ENCODE data around the gene MEFV. TPM values are rescaled to one million over a fixed set of nuclear protein-coding genes. Genes with fewer than 3 reads are reported as not detected.

MEFV gene
- total and polyA plus RNA-seq, 2 donors (not counting 1 experiment from before 2014, with no cell fraction given) = 0.24 to 0.25 TPM

GRCh38 chr16:3192476-3193019, 63.9 kb downstream of the MEFV start:
- H3K4me3 Mint-ChIP-seq = no peak overlapping the region
- Histone ChIP-seq H3K79me2 (ENCODE audit: control insufficient read depth, insufficient read depth, low read length) (no peaks in the 10 kb centered on the region), H3K9ac (ENCODE audit: low read length) (no peak overlapping the region), H3K4me1 (ENCODE audit: control insufficient read depth in 2 of 2, insufficient read depth in 2 of 2, low read length in 2 of 2) (peaks cover 27 to 29% of the 10 kb centered on the region in 2 donors), H3K27ac (ENCODE audit: low read length in 2 of 2) (no peak overlapping the region), H2AFZ (ENCODE audit: insufficient read depth, low read depth, low read length, poor library complexity, severe bottlenecking) (no peak overlapping the region), H3K27me3 (replicated peaks in 1 of 4; ENCODE audit: control extremely low read depth in 1 of 4, control insufficient read depth in 3 of 4, insufficient read depth in 4 of 4, low read length in 3 of 4) (peaks cover 0 to 88% (median 62%) of the 10 kb centered on the region in 4 experiments), H3K4me3 (ENCODE audit: control extremely low read depth in 1 of 5, extremely low read depth in 1 of 5, insufficient read depth in 1 of 5, low read depth in 2 of 5, low read length in 4 of 5) (no peak overlapping the region), H3K4me2 (replicated peaks; ENCODE audit: low read depth, low read length, poor library complexity, severe bottlenecking) (no peak overlapping the region), H4K20me1 (ENCODE audit: control insufficient read depth, insufficient read depth, low read length, poor library complexity, severe bottlenecking) (no peaks in the 10 kb centered on the region), H3K36me3 (replicated peaks in 1 of 2; ENCODE audit: control extremely low read depth in 1 of 2, control insufficient read depth in 1 of 2, extremely low read depth in 1 of 2, insufficient read depth in 2 of 2, low read length in 1 of 2) (no peaks in the 10 kb centered on the region), H3K9me3 (ENCODE audit: control extremely low read depth in 1 of 3, control insufficient read depth in 2 of 3, insufficient read depth in 1 of 3, low read length in 2 of 3) (peaks cover 0 to 71% (median 9%) of the 10 kb centered on the region in 3 donors)
- H3K4me1 Mint-ChIP-seq = peaks cover 33% of the 10 kb centered on the region
- no peaks in the 10 kb centered on the region for H3K9me3 Mint-ChIP-seq (ENCODE audit: insufficient read depth)
- no peak for DNase-seq
- TF ChIP-seq, protein P1, sequence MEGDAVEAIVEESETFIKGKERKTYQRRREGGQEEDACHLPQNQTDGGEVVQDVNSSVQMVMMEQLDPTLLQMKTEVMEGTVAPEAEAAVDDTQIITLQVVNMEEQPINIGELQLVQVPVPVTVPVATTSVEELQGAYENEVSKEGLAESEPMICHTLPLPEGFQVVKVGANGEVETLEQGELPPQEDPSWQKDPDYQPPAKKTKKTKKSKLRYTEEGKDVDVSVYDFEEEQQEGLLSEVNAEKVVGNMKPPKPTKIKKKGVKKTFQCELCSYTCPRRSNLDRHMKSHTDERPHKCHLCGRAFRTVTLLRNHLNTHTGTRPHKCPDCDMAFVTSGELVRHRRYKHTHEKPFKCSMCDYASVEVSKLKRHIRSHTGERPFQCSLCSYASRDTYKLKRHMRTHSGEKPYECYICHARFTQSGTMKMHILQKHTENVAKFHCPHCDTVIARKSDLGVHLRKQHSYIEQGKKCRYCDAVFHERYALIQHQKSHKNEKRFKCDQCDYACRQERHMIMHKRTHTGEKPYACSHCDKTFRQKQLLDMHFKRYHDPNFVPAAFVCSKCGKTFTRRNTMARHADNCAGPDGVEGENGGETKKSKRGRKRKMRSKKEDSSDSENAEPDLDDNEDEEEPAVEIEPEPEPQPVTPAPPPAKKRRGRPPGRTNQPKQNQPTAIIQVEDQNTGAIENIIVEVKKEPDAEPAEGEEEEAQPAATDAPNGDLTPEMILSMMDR (IDR thresholded peaks at IDR 0.05) = no peak
- no peak for TF ChIP-seq EZH2 (IDR thresholded peaks at IDR 0.05; ENCODE audit: borderline replicate concordance, insufficient read depth, low read depth, low read length, poor library complexity, severe bottlenecking)
- CTCF ChIA-PET = no interaction called here
- WGBS (ENCODE audit: insufficient coverage) = 53% methylated on average over 35 of the region's 36 CpGs
- POLR2A ChIA-PET = no interaction called here
- peaks cover 62% of the 10 kb centered on the region for H3K27me3 Mint-ChIP-seq
- H3K27ac Mint-ChIP-seq = no peak overlapping the region
- no peak for ATAC-seq (ENCODE audit: low read depth)
- intact Hi-C loops (cut with micrococcal nuclease) = no loop called here

Other genes starting within 250 kb of the MEFV start
- gene CLDN9, start 243.7 kb downstream of the MEFV start, total RNA-seq = not detected in 2 replicates
- 0.04 and 0.20 TPM in 2 replicates for gene CLDN9, start 243.7 kb downstream of the MEFV start, polyA plus RNA-seq
- gene CLDN6, start 238.4 kb downstream of the MEFV start, total RNA-seq = not detected in 2 replicates
- gene CLDN6, start 238.4 kb downstream of the MEFV start, polyA plus RNA-seq = not detected in 2 replicates
- gene TNFRSF12A, start 236.3 kb downstream of the MEFV start, total RNA-seq = 0.85 and 1.3 TPM in 2 replicates
- 0.61 and 0.72 TPM in 2 replicates for gene TNFRSF12A, start 236.3 kb downstream of the MEFV start, polyA plus RNA-seq
- 17.9 and 19.1 TPM in 2 replicates for gene HCFC1R1, start 232.7 kb downstream of the MEFV start, total RNA-seq
- 15.3 and 24.8 TPM in 2 replicates for gene HCFC1R1, start 232.7 kb downstream of the MEFV start, polyA plus RNA-seq
- 25.3 and 28.5 TPM in 2 replicates for gene THOC6, start 232.6 kb downstream of the MEFV start, total RNA-seq
- 52.2 and 63.9 TPM in 2 replicates for gene THOC6, start 232.6 kb downstream of the MEFV start, polyA plus RNA-seq
- 0.20 TPM in 1 of 2 replicates, not detected in the other for gene BICDL2, start 219.7 kb downstream of the MEFV start, total RNA-seq
- not detected in 2 replicates for gene BICDL2, start 219.7 kb downstream of the MEFV start, polyA plus RNA-seq
- 0.17 and 0.22 TPM in 2 replicates for gene MMP25, start 210.1 kb downstream of the MEFV start, total RNA-seq
- 0.12 and 0.40 TPM in 2 replicates for gene MMP25, start 210.1 kb downstream of the MEFV start, polyA plus RNA-seq
- gene IL32, start 191.0 kb downstream of the MEFV start, total RNA-seq = 2.0 and 2.3 TPM in 2 replicates
- gene IL32, start 191.0 kb downstream of the MEFV start, polyA plus RNA-seq = 2.0 and 15.0 TPM in 2 replicates
- not detected in 2 replicates for gene ZSCAN10, start 157.3 kb downstream of the MEFV start, total RNA-seq
- 0.36 TPM in 1 of 2 replicates, not detected in the other for gene ZSCAN10, start 157.3 kb downstream of the MEFV start, polyA plus RNA-seq
- not detected in 2 replicates for gene ZNF205, start 144.0 kb downstream of the MEFV start, total RNA-seq
- not detected in 2 replicates for gene ZNF205, start 144.0 kb downstream of the MEFV start, polyA plus RNA-seq
- 7.2 and 9.5 TPM in 2 replicates for gene ZNF213, start 121.6 kb downstream of the MEFV start, total RNA-seq
- 0.97 and 1.4 TPM in 2 replicates for gene ZNF213, start 121.6 kb downstream of the MEFV start, polyA plus RNA-seq
- gene OR1F1, start 68.4 kb downstream of the MEFV start, total RNA-seq = not detected in 2 replicates
- gene OR1F1, start 68.4 kb downstream of the MEFV start, polyA plus RNA-seq = not detected in 2 replicates
- 16.1 and 20.1 TPM in 2 replicates for gene ZNF200, start 21.5 kb downstream of the MEFV start, total RNA-seq
- gene ZNF200, start 21.5 kb downstream of the MEFV start, polyA plus RNA-seq = 2.4 and 2.7 TPM in 2 replicates
- gene ZNF263, start 26.9 kb upstream of the MEFV start, total RNA-seq = 43.0 and 46.0 TPM in 2 replicates
- gene ZNF263, start 26.9 kb upstream of the MEFV start, polyA plus RNA-seq = 21.4 and 24.7 TPM in 2 replicates
- gene TIGD7, start 48.8 kb upstream of the MEFV start, total RNA-seq = 12.8 and 15.7 TPM in 2 replicates
- 3.1 and 4.5 TPM in 2 replicates for gene TIGD7, start 48.8 kb upstream of the MEFV start, polyA plus RNA-seq
- gene ZNF75A, start 48.9 kb upstream of the MEFV start, total RNA-seq = 111 and 118 TPM in 2 replicates
- gene ZNF75A, start 48.9 kb upstream of the MEFV start, polyA plus RNA-seq = 31.4 and 33.6 TPM in 2 replicates
- 0.67 and 1.4 TPM in 2 replicates for gene OR2C1, start 99.3 kb upstream of the MEFV start, total RNA-seq
- 0.52 and 0.91 TPM in 2 replicates for gene OR2C1, start 99.3 kb upstream of the MEFV start, polyA plus RNA-seq
- 25.9 and 26.9 TPM in 2 replicates for gene ZSCAN32, start 144.4 kb upstream of the MEFV start, total RNA-seq
- gene ZSCAN32, start 144.4 kb upstream of the MEFV start, polyA plus RNA-seq = 12.7 and 16.3 TPM in 2 replicates
- 12.7 and 13.3 TPM in 2 replicates for gene ZNF174, start 144.6 kb upstream of the MEFV start, total RNA-seq
- gene ZNF174, start 144.6 kb upstream of the MEFV start, polyA plus RNA-seq = 3.1 and 6.7 TPM in 2 replicates
- gene ZNF597, start 186.9 kb upstream of the MEFV start, total RNA-seq = 4.6 and 5.0 TPM in 2 replicates
- 1.3 TPM in 2 replicates for gene ZNF597, start 186.9 kb upstream of the MEFV start, polyA plus RNA-seq
- 50.9 and 52.9 TPM in 2 replicates for gene NAA60, start 187.0 kb upstream of the MEFV start, total RNA-seq
- 31.9 and 54.3 TPM in 2 replicates for gene NAA60, start 187.0 kb upstream of the MEFV start, polyA plus RNA-seq
- gene C16orf90, start 238.9 kb upstream of the MEFV start, total RNA-seq = not detected in 2 replicates
- gene C16orf90, start 238.9 kb upstream of the MEFV start, polyA plus RNA-seq = not detected in 2 replicates
- 12.2 and 14.7 TPM in 2 replicates for gene CLUAP1, start 244.4 kb upstream of the MEFV start, total RNA-seq
- 1.0 and 3.2 TPM in 2 replicates for gene CLUAP1, start 244.4 kb upstream of the MEFV start, polyA plus RNA-seq

Data from B cell (primary cell).